ENCODE data around the gene CEP152.
"Not testable (repeated sequence)": the region's sequence is repeated elsewhere in the genome, so short reads cannot be mapped to it uniquely, and the experiment has no call there.

Gene CEP152, protein sequence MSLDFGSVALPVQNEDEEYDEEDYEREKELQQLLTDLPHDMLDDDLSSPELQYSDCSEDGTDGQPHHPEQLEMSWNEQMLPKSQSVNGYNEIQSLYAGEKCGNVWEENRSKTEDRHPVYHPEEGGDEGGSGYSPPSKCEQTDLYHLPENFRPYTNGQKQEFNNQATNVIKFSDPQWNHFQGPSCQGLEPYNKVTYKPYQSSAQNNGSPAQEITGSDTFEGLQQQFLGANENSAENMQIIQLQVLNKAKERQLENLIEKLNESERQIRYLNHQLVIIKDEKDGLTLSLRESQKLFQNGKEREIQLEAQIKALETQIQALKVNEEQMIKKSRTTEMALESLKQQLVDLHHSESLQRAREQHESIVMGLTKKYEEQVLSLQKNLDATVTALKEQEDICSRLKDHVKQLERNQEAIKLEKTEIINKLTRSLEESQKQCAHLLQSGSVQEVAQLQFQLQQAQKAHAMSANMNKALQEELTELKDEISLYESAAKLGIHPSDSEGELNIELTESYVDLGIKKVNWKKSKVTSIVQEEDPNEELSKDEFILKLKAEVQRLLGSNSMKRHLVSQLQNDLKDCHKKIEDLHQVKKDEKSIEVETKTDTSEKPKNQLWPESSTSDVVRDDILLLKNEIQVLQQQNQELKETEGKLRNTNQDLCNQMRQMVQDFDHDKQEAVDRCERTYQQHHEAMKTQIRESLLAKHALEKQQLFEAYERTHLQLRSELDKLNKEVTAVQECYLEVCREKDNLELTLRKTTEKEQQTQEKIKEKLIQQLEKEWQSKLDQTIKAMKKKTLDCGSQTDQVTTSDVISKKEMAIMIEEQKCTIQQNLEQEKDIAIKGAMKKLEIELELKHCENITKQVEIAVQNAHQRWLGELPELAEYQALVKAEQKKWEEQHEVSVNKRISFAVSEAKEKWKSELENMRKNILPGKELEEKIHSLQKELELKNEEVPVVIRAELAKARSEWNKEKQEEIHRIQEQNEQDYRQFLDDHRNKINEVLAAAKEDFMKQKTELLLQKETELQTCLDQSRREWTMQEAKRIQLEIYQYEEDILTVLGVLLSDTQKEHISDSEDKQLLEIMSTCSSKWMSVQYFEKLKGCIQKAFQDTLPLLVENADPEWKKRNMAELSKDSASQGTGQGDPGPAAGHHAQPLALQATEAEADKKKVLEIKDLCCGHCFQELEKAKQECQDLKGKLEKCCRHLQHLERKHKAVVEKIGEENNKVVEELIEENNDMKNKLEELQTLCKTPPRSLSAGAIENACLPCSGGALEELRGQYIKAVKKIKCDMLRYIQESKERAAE (N-terminal part only)

DNA sequence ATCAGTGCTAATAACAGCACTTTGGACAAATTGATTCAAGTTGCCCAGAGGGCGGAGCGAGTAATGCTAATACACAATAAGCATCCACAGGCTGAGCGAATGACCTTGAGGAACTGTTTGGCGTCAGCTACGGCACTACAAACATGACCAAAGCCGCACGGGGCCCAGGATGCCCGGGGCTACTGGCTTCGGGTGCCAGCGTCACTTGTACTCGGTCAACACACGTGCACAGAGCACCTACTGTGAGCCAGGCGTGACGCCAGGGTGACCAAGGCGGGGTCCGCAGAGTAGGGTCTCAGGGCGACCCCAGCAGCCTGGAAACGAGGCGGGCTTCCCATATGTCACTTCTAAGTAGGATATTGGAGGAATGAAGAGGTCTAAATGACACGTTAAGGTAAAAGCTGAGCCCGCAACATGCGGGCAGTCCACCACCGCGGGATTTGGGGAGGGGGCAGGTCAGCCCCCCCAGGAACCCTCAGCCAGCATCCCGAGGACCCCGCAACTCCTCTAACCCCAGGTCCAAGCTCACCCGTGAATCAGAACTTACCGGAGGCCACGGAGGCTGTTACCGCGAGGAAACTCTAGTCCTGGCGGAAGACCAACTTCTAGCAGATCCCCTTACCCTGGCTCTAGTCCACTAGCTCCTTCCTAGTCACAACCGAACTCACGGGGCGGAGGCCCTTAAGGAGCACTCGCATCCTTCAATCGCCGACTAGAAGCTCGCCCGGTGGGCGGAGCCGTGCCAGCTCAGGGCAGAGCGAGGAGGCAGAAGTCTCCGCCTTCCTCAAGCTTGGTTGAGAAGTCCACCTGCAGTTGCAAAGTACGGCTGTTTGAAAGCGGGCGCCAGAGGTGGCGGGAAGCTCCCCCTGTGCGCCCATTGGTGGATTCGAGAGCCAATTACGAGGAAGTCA lies at the start of gene CEP152:
TSS of gene CEP152 (minus strand) at position 656 of the 911 bp plus-strand sequence. CDS start 5,420 bp downstream, outside the sequence.
- DNase-seq (ENCODE audit: low spot score), result peak; percentile 100

GRCh38 chr15:48859426-48859825 lies 48.6 kb upstream of the CEP152 start:
- DNase-seq (ENCODE audit: low spot score), result no peak

DNA sequence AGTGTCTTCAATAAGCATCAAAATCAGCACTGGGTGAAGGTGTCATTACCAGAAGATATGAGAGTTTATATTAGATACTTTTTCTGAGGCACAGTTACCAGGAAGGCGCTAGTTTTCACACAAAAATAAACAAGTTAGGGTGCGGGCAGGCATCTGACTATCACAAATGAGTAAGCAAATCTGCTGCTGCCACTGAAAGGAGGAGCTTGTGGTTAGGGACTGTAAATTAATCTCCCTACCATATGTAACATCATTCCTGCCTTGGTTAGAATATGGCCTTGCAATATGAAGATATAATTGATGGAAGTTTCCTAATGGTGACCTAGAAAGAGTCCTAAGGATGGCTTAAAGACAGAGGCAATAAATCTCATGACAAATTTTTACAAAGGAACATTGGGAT lies 47.5 kb upstream of the CEP152 start:
- DNase-seq (ENCODE audit: low spot score), result no peak

- DNase-seq (ENCODE audit: low spot score), result no peak
These were observed 46.1 kb upstream of the CEP152 start for GRCh38 chr15:48856942-48857341.

DNA sequence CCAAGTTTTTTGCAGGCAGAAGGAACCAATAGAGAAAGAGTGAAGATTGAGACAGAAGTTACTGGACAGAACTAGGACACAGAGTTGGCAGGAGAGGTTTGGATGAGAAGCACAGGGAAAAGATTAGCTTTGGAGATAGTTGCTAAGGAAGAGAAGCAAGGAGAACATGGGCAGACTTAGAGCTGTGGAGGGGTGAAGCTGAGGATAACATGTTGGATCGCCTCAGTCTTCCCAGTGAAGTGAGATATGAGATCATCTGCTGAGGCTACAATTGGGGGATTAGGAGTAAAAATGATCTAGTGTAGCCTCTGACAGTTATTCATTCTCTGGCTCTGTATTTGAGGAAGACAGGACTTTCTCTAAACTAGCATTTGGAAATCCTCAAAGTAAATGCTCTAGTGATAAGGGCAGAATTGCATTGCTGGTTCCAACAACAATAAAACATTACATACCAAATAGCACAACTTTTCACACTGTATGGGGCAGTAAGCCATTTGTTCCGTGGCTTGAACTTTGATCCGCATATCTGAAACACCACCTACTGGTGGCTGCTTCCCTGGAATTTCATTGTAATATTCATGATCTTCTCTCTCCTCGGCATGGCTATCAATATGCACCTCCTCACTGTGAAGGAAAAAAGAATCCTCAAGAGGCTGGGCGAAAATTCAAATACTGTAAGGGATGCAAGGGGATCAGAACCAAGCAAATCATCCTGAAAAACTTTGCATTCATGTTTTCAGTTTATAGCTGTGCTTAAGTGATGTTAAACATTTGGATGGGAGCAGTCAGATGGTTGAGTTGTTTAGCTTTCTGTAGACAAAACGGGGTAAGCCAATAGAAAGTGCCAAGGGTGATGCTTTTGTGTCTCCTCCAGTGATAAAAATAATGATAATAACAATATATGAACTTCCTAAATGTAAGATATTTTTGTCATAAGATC lies 44.9 kb upstream of the CEP152 start:
- DNase-seq (ENCODE audit: low spot score), result peak; percentile 54

- DNase-seq (ENCODE audit: low spot score), result not testable (repeated sequence)
These were observed 43.6 kb upstream of the CEP152 start for GRCh38 chr15:48854434-48854833.

DNA sequence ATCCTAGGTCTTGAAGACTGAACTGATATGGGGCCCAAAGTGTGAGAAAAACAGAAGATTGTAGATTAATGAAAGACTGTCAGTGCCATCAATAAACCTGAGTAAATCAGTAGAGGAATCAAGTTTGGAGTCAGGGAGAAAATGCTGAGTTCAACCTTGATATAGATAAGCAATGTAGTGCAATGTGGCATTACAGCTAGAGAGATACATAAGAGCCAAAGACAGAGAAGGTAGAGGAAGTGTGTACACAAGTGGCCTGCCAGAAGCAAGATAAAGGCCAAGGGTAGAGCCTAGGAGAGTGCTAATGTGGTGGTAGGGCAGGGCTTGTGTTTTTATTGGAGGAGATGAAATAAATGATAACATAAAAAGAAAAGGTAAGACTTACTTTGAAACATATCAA lies 41.1 kb upstream of the CEP152 start:
- no peak for DNase-seq (ENCODE audit: low spot score)

GRCh38 chr15:48850648-48851047 lies 39.8 kb upstream of the CEP152 start:
- DNase-seq (ENCODE audit: low spot score), result no peak

DNA sequence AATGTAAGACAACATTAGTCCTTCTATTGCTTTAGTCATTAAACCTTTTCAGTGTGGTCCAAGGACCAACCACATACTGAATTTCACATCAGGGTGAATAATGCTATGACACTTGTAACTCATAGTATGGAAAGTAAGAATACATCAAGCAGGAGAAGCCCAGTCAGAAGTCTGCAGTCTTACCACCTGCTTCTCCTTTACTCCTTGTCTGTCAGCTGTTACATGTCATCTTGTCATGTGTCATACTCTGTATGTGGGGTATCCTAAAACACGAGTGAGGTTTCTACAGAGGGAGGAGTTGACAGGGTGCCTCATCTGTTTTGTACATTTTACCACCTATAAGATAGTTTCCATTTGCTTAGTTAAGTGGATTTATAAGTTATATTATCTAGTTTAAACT lies 34.3 kb upstream of the CEP152 start:
- DNase-seq (ENCODE audit: low spot score), result no peak

DNA sequence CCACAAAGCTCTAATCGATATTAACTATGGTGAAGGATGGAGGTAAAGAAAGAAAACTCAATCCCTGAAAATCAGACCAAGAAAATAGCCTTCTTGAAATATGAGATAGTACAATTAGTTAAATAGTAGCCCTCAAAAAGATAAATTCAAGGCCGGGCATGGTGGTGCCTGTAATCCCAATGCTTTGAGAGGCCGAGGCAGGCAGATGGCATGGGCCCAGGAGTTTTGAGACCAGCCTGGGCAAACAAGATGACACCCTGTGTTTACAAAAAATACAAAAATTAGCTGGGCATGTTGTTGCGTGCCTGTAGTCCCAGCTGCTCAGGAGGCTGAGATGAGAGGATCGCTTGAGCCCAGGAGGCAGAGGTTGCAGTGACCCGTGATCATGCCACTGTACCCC lies 31.6 kb upstream of the CEP152 start:
- DNase-seq (ENCODE audit: low spot score), result no peak

DNA sequence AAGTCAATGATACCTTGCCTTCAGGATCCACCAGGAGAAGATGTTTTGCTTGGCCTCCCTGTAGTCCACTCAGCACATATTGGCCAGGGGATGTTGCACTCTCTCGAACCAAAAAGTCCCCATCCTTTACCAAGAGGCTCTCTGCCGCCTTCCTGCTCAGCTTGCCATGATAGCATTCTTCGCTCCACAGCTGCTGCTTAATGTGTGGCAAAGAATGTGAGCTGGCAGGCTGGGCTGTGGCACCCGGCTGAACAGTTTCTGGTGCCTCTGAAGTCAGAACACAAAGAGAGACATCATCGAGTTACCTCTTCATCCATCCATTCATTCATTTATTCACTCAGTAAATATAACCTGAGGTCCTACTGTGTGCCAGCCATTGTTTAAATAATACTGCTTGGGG lies 23.9 kb upstream of the CEP152 start:
- no peak for DNase-seq (ENCODE audit: low spot score)

GRCh38 chr15:48833526-48834239 lies 22.8 kb upstream of the CEP152 start:
- no peak for DNase-seq (ENCODE audit: low spot score)

- DNase-seq (ENCODE audit: low spot score), result no peak
These were observed 21.8 kb upstream of the CEP152 start for GRCh38 chr15:48832648-48833047.

DNA sequence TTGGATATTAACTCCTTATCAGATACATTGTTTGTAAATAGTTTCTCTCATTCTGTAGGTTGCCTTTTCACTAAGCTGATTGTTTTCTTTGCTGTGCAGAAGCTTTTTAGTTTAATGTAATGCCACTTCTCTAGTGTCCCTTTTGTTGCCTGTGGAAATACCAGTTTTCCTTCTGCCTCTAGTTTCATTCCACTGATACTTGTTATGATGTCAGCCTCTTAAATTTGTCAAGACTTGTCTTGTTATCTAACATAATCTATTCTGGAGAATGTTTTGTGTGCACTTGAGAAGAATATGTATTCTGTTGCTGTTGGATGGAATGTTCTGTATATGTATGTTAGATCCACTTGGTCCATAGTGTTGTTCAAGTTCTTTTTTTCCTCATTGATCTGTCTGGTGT lies 18.0 kb upstream of the CEP152 start:
- DNase-seq (ENCODE audit: low spot score), result no peak

DNA sequence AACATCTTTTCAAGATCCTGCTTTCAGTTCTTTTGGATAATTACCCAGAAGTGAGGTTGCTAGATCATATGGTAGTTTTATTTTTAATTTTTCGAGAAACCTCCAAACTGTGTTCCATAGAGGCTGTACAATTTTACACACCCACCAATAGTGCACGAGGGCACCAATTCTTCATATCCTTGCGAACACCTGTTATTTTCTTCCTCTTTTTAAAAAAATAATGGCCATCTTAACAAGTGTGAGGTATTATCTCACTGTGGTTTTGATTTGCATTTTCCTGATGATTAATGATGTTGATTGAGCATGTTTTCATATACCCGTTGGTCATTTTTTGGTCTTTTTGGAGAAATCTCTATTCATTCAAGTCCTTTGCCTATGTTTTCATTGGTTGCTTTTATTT lies 17.6 kb upstream of the CEP152 start:
- DNase-seq (ENCODE audit: low spot score), result no peak

DNA sequence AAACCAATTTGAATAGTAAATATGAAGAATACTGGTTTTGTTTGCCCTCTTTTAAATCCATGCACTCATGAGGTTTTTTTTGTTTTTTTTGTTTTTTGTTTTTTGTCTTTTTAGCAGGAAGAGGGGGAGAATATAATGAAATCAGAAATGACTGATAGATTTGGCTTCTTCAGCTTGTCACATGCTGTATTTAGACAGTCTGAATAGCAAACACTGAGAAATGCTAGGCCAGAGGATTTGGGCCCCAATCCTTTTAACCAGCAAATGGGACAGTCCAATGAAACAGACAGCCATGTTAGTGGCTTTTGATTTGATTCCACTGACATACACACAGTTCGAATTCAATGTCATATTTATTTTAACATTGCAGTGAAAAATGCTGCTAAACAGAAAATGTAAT lies 14.2 kb upstream of the CEP152 start:
- DNase-seq (ENCODE audit: low spot score), result no peak

DNA sequence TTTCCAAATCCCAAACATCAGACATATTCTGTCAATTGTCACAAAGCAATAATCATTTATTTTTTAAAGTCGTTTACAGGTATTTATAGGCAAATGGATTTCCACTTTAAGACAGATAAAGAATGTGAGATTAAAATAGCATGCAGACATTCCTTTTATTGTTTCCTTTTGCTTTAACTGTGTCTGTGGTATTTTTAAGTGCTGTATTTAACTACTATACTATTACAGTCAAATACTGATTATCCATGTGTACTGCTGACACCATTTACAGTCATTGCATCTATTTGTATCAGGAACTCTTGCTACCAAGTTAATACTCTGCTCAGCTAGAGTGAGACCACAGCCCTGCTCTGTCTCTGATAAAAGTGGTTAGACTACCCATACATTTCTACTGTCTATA lies 12.8 kb upstream of the CEP152 start:
- no peak for DNase-seq (ENCODE audit: low spot score)

DNA sequence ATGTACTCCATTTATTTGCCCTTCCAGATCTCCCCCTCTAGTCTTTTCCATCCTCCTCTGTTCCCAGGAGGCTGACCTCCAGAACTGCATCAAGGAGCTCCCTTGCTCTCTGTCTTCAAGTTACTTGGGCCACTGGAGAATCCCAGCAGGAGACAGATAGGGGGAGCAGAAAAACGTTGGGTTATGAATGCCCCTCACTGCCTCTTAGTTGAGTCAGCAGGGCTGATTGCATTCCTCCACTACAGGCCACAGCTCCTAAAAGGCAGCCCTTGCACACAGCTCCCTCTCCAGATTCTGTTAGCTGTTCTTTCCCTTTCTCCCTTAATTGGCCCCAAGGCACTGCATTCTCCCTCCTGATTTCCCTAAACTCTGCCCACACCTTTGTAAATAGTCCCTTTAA lies 12.4 kb upstream of the CEP152 start:
- DNase-seq (ENCODE audit: low spot score), result peak; percentile 4

DNA sequence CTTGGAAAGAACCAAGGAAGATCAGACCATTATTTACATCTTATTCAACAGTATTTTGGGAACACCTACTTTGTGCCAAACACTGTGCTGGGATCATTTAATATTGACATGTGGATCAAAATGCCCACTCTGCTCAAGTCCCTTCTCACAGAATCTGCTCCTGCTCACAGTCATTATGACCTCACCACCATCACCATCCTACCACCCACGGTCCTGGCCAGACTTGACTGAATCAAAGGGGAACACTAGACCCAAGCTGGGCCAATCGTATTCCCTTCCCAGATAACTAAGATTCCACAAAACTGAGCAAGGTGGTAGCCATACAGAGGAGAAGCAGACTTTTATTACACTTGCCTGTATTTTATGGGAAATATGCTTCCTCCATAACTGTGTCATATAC lies 3.4 kb upstream of the CEP152 start:
- no peak for DNase-seq (ENCODE audit: low spot score)

Data from kidney tubule cell (primary cell).